ENCODE results near the gene TMEM63C.

DNA sequence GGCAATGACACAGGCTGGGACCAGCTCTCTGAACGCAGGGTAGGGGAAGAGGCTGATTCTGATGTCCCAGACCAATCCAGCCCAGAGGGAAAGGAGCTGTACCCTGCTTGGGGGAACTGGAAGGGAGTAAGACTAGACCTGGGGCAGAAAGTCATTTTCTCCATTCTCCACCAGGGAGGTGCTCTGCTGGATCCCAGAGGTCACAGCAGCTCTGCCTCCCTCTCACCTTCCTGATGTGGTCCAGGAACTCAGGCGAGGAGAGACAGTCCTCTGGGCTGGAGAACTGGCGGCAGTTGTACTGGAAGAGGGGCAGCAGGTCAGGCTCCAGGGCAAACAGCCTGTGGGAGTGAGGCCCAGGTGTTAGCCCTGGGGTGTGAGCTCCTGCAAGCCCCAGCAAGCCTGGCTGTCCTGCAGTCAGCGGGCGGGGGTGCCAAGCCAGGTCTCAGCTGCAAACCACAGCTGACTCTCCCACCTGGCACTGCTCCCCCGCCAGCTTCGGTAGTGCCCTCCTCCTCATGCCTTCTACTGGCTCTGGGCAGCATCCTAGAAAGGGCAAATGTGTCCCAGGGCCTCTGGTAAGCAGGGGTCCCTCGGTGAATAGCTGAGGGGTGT is 87.5 kb downstream of the TMEM63C start:
- no peak for TF ChIP-seq POLR2AphosphoS5 (IDR thresholded peaks at IDR 0.05; ENCODE audit: insufficient read depth in 1 of 2, low read depth in 1 of 2)
- TF ChIP-seq, protein P1, sequence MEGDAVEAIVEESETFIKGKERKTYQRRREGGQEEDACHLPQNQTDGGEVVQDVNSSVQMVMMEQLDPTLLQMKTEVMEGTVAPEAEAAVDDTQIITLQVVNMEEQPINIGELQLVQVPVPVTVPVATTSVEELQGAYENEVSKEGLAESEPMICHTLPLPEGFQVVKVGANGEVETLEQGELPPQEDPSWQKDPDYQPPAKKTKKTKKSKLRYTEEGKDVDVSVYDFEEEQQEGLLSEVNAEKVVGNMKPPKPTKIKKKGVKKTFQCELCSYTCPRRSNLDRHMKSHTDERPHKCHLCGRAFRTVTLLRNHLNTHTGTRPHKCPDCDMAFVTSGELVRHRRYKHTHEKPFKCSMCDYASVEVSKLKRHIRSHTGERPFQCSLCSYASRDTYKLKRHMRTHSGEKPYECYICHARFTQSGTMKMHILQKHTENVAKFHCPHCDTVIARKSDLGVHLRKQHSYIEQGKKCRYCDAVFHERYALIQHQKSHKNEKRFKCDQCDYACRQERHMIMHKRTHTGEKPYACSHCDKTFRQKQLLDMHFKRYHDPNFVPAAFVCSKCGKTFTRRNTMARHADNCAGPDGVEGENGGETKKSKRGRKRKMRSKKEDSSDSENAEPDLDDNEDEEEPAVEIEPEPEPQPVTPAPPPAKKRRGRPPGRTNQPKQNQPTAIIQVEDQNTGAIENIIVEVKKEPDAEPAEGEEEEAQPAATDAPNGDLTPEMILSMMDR (IDR thresholded peaks at IDR 0.05) = no peak
